NCI-H526 (cell line): Measurements from ENCODE around the gene DACH1.
"Not testable (repeated sequence)": the region's sequence is repeated elsewhere in the genome, so short reads cannot be mapped to it uniquely, and the experiment has no call there.

Experiments
- DNase-seq, 2 experiments: peaks; one replicate each; lab custom pipeline; 2025; lab: John Stamatoyannopoulos, UW

DACH1 gene

DNA sequence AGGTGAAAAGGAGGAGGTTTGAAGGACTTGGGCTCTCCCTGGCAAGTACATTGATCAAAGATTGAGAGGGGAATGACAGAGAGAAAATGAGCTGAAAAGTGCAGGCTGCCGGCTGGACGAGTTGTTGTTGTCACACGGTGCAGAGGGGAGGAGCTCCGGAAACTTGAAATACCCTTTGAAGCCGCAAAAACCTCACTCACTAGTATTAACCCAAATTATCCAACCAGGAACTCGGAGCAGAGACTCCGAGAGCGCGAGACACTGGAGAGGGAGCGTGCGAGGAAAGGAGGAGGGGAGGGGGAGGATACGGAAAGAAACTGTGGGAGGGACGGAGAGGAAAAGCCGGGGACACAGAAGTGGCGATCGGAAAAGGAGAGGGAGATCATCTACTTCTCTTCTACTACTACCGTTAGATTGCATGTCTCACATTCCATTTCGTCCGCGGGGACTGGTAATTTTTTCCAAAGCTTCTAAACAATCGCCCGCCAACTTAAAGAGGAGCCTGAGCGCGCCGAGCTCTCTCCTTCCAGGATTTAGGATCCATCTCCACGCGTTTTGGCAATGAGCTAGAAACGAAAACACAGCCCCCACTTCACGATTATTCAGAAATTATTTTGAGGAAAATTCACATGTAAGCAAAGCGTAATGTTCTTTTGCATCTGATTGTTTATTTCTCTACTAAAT lies at the start of gene DACH1:
DACH1 (minus strand) TSS at position 74 of the 684 bp plus-strand sequence.
- DNase-seq, result peak in 1 of 2 experiments; percentile 62

DNA sequence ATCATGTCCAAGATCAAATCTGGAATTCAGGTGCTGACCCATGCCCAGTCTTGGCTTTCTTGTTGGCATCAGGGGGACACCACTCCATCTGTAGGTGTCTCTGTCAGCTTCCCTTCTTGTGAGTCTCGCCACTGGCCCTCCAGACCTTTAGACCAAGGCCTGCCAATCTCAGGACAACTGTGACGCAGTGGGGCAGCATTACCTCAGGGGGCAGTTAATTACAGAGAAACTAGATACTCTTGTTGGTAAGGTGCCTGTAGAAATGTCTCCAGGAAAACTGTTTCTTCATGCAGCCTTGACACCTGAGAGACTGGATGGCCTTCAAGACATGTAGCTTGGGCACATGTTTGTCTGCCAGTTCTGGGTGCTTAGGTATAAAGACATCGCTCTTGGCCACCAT lies 46.7 kb upstream of the DACH1 start:
- DNase-seq, result no peak

DNA sequence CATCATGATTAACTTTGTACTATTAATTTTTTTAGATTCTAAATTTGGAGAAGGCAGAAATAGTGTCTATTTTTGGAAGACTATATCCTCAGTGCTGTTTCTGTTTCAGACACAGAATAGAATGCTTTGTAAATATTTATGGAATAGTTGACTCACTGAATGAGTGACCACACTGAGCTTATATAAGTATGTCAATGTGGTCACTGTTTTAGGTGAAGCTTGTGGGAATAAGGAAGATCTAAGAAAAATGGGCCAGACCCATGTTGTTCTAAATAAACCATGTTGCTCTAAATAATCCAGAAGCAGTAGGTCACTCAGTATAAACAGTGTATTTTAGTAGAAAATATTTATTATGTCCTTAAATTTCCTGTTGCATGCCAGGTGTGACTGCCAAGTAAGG lies 45.5 kb upstream of the DACH1 start:
- no peak for DNase-seq

DNA sequence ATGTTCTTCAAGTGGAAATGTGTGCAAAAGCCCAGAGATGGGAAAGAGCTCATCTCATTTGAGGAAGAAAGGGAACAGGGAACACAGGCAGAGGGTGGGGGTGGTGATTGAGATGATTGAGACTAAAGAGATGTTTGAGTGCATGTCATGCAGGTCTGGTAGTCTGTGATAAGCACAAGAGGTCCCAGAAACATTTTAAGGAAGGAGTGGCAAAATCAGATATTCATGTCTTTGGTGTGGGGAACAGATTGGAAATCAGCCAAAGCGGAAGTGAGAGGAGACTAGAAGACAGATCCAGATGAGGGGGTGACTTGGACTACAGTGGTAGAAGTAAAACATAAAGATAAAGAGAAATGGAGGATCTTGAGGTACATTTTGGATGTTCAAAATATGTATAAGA lies 39.4 kb upstream of the DACH1 start:
- DNase-seq, result no peak

DNA sequence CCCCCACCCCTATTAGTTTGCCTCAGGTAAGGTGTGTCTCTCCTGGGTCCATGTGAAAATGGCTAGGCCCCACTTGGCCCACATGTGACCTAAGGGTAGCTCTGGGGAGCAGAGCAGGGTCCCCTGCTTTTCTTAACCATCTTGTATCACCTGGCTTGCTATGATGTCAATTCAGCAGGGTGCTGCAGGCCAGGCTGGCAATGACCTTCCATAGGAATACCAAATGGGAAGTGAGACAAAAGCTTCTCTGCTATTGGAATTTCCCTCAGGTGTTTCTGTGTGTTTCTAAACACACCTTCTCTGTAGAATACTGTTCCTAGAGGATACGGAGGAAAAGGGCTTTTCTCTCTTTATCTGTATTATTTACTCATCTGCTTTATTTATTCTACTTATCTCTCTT lies 35.7 kb upstream of the DACH1 start:
- DNase-seq, result no peak

DNA sequence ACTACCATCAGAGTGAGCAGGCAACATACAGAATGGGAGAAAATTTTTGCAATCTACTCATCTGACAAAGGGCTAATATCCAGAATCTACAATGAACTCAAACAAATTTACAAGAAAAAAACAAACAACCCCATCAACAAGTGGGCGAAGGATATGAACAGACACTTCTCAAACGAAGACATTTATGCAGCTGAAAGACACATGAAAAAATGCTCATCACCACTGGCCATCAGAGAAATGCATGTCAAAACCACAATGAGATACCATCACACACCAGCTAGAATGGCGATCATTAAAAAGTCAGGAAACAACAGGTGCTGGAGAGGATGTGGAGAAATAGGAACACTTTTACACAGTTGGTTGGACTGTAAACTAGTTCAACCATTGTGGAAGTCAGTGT lies 26.5 kb upstream of the DACH1 start:
- not testable (repeated sequence) for DNase-seq

DNA sequence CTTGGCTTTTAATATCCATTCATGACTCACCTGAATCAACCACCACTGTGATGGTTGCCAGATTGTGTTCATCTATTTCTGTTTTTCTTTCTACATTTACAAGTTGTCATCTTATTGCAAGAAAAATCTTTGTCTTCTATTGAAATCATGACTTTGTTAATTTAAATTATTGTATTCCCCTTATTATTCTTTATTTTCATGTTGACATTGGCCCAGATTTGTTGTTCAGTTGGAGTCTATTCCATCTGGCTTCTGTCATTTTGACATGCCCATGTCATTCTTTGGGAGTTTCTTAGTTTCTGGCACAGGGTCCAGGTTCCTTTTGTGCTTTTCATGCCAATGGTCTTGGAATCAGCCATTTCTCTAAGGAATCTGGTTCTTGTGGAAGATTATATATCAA lies 19.9 kb upstream of the DACH1 start:
- no peak for DNase-seq

DNA sequence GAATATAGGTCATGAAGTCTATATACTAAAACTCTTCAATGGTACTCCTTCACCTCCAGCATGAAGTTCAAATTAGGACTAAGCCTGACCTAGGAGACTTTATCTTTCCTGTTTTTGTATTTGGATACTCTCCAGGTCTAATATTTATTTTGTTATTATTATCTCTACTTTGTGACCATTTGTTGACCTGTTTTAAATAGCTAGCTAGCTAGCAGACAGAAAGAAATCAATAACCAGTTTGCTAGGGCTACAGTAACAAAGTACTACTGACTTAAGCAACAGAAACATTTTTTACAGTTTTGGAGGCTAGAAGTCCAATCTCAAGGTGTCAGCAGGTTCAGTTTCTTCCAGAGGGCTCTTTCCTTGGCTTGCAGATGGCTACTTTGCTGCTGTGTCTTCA lies 15.1 kb upstream of the DACH1 start:
- no peak for DNase-seq

DNA sequence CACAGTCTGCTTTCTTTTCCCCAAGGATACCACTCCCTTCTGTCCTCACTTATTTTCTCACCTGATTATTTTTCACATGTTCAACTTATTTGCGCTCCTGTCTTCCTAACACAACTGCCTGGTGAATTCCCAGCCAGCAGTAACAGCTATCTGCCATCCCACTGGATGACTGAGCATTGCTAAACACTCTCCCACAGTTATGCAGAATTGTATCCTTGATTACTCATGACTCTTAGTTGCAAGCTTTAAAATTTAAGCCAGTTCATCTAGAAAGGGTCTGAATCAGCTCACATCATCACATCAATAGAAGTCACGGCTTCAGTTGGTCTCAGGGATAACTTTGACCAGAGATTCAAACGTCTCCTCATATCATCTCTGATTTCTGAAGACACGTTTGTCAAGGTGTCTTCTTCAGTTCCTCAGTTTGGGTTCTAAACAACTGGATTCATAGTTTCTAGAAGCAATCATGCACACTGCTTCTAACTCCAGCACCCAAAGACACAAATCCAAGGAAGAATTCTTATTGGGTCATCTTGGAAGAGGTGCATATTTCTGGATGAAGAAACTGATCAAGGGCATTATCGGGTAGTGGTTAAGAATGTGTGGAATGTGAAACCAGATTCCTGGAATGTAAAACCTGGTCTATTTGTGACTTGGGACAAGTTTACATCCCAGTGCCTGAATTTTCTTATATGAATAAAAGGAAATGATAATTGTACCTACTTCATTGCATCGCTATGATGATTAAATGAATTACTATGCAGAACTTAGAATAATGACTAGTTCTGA lies 13.9 kb upstream of the DACH1 start:
- no peak for DNase-seq

DNA sequence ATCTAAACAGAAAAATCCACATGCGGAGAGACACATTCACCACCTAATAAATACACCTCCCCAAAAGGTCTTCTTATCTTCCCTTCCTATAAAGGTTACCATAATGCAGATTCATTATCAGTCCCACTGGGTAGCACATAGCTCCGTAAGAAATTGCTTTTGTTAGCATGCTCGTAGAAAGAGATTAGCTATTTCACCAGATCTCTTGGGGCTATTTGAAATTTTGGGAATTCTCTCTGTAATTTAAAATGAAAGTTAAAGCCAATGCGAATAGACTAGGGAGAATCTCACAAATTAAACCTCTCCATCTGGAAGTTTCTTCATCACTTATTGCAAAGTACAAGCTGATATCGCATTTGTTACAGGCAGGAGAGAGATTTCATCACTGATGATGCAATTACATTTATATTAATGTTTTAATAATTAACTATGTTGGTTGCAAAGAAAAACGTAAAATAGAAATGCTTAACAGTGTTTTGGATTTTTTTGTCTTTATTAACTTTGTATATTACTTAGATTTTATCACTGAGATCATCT lies 12.9 kb upstream of the DACH1 start:
- DNase-seq, result no peak

DNA sequence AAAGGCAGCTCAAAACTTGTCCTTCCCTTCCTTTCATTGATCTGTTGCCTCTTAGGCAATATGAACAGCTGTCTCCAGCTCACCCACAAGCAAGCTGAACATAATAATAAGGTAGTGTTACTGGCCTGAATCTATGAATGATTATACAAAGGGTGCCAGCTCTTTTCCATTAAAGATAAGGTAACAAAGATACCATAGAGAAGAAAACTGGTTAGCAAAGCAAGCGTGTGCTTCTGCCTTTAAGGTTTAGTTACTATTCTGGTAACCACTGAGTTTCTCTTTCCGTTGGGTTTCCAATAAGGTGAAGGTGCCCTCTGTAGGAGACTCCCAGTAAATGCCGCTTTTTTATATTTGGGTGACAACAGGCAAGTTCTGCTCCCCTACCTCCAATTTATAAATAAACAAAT lies 12.1 kb upstream of the DACH1 start:
- peak; percentile 86 to 88 for DNase-seq

DNA sequence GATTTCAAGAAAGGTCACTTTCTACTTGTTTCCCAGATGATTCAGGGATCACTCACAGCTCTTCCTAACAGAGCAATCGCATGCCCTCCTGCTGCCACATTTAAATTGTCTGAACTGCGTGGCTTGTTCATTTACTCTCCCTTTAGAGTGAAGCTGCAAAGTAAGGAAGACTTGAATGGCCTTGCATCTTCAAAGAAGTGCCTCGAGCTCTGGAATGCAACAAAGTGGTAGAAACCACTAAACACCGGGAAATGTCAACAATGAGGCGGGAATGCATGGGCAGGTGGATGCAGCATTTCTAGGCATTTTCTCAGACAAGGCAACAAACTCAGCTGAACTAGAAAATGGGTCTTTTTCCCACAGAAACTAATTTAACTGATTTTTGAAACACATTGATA lies 10.3 kb upstream of the DACH1 start:
- DNase-seq, result no peak

DNA sequence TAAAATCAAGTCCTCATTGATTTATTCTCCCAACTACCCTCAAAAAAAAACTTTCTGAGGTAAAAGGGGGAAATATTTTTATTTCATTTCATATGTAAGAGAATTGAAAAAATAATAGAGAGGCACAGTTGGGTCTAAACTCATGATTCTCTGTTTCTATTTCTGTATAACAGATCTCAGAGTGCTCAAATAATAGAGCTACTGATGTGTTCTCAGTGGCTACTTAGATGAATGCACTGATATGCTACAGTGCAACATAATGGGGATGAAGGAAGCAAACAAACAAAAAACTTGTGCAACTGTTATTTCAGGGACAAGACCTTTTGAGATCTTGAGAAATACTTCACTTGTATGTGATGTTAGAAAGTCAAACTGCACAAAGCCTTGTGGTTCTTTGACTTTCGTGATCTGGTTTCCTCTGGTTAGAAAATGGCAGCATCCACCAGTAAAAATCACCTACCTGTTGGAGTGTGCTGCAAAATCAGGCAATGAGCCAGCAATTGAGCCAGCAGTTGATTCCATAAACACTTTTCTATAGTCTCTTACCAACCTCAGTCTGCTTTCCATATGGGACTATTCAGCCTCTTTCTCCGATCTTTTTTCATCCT lies 9.7 kb upstream of the DACH1 start:
- no peak for DNase-seq

DNA sequence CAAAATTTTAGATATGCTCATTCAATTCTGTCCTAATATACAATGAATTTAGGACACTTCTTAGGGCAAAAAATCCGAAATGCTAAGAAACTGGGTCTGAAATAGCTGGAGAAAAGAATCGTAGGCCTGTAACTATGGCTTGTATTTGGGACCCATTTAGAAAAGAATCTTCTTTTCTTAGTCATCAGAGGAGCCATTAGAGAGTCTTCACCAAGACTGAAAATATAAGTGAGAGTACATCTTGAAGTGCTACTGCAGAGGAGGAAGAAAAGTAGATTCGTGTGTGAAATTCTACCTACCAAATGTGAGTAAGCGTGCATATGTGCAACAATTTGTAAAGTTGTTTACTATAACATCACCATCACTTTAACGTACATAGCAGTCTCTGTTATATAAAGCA lies 8.8 kb upstream of the DACH1 start:
- DNase-seq, result no peak

DNA sequence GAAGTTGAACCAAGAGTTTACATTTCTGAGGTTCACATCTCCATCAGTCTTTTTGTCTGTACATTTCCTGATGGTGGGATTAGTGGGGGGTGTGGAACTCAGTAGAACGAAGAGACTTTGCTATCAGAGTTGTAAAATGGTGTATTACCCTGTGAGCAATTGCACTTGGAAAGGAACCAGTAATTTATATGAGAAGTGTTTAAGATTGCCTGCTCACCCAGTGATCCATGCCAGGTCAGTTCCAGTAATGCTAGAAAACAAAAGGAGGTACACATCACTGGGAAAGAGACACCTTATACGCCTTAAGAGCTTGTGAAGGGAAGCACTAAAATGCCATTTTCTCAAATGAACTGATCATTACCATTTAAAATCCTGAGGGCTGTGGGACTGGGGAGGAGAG lies 7.5 kb upstream of the DACH1 start:
- no peak for DNase-seq

DNA sequence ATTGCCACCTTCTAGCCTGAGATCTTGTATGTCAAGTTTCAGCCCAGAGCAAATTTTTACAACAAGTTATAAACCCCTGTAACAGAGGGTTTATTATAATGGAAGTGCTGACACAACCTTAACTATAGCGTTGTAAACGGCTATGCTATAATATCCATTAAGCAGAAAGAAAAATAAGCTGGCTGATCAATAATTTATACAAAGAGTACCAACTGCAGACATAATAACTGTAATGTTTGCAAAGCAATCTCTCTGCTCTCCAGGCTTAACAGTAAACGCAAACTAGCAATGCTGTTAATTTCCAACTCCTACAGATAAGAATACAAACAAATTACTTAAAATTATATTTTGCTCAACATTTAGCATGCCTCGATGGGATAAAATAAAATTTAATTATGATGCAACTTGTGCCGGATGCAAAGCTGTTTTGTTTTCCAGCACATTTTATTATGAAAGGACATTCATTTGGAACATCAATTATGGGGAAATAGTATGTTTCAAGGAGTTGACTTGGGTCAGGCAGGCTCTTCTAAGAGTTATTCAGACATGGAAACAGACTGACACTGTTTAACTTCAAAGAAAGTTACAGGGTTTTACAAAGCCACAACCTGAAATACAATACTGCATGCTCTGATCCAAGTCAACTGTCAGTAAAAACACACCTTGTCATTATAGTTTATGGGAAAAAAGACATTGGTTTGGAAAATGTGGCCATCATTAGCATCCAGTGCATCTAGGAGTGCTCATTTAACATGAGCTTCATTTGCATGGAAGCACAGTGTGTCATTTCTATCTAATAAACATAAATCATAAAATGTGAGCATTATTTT lies 6.6 kb upstream of the DACH1 start:
- DNase-seq, result peak; percentile 22 to 48

DNA sequence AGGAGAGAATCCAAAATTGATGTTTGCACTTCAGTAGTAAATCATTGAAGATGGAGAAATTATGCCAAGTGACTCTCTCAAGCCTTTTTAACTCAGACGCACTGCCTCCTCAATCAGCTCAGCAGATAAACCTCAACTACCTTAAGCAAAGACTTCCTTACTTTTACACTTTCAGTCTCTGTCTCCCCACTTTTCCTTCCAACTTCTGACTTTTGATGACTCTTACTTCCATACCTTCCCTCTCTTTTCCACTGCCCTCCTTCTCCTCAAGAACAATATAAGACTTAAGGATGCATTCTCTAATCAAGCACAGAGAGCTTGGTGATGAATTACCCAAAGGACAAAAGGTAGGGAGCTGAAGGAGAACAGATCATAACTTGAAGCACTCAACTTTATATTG lies 4.8 kb upstream of the DACH1 start:
- DNase-seq, result no peak

DNA sequence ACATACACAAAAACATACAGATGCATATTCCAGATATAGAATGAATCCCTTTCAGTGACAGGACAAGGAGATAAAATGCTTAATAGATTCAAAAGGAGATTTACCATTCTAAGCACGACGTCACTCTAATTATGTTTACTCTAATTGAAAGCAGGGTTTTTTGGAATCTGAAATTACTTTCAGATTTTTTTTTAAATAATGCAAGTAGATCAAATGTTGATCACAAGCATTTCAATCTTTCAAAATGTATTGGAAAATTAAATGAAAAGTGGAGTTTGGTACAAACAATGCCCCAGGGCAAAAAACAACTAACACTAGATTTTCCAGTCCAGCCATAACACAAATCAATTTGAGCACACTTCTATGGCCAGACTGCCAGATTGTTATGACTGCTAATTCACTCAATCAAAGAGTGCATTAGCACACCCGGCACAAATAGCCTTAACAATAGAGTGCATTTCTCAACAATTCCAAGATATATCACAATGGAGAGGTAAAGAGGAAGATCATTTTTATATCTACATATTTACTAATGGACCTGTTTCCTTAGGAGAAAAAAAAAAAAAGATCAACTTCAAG lies 4.3 kb upstream of the DACH1 start:
- no peak for DNase-seq

DNA sequence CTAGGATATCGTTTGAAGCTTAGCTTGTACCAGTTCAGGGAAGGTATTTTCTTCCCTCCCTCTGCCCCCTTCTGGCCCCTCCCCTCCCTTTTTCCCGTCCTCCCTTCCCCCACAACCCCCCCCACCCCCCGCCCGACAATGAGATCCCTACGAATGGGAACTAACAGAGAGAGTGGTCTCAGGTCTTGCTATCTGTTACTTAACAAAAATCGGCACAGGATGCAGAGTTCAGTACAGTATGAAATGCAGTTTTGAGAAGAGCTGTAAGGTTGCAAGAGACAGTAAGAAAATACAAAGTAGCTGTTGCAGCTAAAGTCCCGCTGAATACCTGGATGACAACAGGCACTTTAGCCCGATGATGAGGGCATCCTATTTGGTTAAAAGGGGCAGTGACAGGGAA lies 3.1 kb upstream of the DACH1 start:
- DNase-seq, result peak in 1 of 2 experiments; percentile 51

DNA sequence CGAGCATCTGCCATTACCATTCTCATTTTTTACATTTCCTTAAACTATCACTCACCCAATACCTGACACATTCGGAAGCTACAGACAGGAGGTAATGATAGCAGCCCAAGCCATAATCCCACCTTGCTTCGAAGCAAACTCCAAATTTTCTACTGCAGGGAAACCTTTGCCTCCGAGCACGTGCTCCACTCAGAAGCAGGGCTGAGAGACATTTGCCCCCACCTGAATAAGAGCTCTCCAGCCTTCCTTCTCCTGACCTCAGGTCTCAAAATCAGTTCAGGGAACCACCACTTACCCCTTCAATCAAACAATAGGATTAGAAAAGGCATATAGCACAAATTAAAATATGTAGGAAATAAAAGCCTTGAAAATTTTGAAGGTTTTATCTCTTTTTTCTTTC lies 2.3 kb upstream of the DACH1 start:
- DNase-seq, result no peak

DNA sequence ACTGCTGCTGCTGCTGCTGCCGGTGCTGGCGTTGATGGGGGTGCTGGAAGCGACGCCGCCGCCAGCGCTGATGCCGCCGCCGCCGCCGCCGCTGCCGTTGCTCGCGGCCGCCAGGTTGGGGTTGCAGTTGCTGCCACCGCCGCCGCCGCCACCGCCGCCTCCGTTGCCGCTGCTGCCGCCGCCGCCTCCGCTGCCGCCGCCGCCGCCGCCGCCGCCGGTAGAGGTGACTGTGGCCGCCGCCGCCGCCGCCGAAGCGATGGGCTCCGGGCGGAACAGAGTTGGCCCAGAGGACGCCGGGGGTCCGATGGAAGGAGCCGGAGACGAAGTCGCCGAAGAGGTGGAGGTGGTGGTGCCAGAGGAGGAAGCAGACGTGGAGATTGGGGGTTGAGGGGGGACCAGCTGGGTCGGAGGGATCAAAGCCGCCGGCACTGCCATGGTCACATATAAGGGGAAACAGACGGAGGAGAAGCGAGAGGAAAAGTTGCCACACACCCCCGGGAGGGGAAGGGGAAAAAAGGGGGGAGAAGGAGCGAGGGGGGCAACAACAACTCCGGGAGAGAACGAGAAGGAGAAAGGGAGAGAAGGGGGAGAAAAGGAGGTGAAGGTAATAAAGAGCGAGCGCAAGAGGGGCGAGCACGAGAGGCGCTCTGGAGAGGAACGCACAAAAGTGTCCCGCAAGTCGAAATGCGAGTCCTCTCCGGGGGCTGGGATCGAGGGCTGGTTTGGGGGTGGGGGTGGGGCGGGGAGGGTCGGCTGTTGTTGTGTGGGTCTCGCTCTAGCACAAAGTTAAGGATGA lies 471 bp downstream of the DACH1 start:
- peak in 1 of 2 experiments; percentile 73 for DNase-seq
